NCI-H345 (cell line): ENCODE results near the gene UBE2E2.

ENCODE experiments used
- DNase-seq: peaks from one replicate; lab custom pipeline; 2025; lab: John Stamatoyannopoulos, UW

Gene UBE2E2

DNA sequence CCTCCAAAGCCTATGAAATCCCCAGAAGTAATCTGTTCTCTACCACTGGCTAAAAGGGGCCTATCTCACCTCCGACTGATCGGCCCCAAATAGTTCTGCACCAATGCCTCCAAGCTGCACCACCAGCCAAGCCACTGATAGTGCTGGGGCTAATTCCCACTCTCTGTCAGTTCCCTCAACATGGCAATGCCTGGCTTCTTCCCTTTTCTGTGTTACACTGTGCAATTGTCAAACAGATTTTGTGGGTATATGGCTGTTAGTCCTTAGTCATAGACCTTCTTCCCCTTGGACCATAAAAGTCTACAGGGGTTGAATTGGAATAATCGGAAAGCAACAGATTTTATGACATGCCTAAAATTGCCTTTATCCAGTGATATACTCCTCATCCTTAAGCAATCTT, 9.3 kb upstream of the UBE2E2 start:
- DNase-seq: no peak

GRCh38 chr3:23198801-23199200, 4.3 kb upstream of the UBE2E2 start:
- no peak for DNase-seq

DNA sequence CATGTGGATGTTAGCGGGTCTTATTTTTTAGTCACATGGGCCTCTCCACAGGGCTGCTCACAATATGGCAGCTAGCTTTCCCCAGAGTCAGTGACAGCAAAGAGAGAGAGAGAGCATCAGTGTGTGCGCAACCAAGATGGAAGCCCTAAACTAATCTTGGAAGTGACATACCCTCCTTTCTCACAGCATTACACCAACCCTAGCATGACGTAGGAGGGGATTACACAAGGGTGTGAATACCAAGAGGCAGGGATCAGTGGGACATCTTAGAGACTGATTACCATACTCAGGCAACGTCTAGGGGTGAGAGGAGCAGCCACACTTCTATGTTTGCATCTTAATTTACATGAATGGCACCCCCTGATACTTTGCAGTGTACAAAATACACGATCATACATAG, 3.5 kb upstream of the UBE2E2 start:
- DNase-seq: no peak

- DNase-seq: no peak
Observed at GRCh38 chr3:23201154-23201838, 1.8 kb upstream of the UBE2E2 start.

- no peak for DNase-seq
Observed at GRCh38 chr3:23202203-23202920, 765 bp upstream of the UBE2E2 start.

GRCh38 chr3:23203708-23204330, 692 bp downstream of the UBE2E2 start:
- DNase-seq: no peak

DNA sequence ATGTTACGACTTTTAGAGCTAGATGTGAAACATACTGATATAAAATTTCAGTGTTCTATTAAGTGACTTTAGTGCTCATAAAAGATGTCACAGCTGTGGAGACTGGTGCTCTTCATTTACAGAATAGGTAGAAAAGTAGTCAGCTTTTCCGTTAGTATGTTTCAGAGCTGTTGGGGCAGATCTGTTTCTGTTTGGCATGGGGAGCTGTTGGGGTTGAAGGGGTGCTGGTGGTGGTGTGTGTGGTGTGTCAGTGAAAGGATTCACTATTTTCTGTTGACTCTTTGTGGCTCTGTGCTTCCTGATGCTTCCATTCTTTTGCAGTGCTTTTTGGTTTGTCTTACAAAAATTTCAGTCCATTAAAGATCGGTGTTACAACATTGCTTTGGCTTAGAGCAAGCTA, 3.2 kb downstream of the UBE2E2 start:
- no peak for DNase-seq

DNA sequence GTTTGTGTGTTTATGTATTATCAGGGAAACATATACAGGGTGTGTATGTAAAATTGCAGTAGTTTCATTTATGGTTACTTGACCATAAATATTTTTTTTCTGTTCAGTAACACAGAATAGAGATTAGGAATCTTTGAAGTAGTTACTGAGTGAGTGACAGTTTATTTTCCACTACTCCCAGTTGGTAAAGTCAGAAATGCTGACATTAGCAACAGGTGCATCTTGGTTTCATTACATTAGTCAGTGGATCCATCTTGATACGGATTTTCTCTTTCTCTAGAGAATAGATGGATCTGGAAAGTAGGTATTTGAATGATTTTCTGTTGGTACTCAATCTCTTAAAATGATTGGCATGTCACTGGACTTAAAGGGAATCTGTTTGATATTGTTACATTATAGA, 6.0 kb downstream of the UBE2E2 start:
- no peak for DNase-seq

DNA sequence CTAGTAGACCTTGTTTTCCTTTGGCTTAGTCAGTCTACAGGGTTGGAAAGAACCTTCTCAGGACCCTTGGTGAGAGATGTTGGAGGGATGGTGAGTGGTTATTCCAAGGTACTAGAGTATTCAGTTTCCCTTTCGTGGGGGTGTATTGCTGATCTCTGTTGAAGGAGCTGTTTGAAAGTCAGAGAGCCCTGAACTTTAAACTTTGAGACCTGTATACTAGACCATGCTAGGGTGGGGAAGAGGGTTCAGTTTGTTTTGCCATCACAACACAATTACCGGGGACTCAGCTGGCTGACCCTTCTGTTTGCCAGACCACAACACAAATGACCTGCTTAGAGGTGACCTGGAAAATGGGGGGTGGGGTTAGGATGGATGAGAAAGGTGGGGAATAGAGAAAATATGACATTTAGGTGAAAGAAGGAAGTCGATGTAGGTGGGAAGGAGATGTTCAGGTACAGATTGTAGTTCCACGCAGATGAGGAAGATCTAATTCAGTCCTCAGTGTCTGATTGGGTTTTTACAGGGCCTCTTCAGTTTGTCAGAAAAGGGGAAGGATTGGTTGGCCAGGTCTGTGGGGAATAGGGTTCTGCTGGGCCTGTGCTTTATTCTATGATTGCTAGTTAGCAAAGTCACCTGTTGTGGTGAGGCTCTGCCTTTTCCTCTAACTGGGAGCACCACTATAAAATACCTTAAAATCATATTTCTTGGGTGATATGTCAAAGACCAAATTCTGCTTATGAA, 6.8 kb downstream of the UBE2E2 start:
- DNase-seq: no peak

DNA sequence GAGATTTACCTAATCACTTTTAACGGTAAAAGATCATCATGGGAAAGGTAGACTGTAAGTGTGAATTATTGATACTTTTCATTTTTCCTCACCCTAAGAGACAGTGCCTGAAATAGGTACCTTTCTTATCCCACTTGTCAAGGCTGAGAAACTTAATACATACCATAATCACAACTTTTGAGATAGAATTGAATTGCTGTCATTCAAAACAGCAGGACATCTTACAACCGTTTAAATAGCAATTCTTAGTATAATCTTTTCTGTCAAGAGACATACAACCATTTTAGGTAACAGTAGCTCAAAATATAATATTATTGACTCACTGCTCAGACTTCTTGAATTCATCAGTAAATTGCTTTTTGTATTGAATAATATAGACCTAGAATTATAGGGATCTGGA, 10.7 kb downstream of the UBE2E2 start:
- DNase-seq: no peak

DNA sequence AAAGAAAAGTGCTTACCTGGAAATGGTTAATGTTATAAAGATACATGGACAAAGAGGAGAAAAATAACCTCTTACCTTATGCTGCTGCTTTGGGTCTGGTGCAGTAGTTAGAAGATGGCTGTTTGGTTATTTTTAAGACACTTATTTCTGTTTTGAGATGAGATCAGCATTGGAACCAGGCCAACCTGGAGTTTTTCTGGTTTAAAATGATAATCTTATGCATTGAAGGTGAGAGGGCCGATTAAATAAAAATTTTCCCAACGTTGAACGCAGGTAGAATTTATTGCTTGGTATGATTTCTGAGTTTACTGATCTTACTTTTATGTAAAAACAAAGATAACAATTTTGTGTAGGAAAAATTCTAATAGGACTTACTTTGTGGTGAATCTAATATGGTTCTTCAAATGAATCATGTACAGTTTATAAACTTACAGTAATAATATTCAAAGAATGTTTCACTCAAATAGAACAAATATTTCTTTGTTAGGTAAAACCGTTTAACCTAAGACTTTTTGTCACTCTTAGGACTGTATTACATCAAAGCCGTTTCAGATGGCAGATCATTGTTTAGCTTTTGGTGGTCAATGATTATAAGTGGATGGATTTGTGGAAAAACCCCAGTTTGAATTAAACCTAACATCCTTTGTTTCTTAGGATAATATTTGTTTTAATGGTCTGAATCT, 14.9 kb downstream of the UBE2E2 start:
- no peak for DNase-seq

GRCh38 chr3:23219117-23219516, 16.0 kb downstream of the UBE2E2 start:
- no peak for DNase-seq

- no peak for DNase-seq
Observed at GRCh38 chr3:23219552-23219951, 16.4 kb downstream of the UBE2E2 start.

DNA sequence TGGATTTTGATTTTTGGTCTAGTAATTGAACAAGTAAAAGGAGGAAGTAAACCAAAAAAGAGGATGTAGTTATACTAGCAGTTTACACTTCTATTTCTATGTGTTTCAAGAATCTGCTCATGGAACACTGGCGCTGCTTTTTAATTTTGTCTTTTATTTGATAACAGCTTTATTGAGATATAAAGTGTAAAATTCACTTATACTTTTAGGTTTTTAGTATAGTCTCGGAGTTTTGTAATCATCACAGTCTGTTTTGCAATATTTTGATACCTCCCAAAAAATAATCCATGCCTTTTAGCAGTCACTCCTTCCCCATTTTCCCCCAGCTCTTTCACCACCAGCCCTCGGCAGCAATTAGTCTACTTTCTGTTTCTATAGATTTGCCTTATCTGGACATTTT, 18.0 kb downstream of the UBE2E2 start:
- no peak for DNase-seq

DNA sequence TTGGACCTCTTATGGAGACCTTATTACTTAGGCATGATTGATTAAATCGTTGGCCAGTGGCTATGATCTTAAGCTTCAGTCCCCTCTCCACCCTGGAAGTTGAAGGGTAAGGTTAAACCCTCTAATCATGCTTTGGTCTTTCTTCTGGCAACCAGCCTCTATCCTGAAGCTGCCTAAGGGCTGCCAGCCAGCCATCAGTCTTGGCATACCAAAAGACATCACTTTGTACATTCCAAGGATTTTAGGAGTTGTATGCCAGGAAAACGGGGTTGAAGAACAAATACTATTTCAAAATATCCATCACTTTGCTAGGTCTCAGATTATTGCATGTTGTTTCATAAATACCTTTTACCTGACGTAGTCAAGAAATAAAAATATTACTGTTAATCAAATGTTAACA, 28.9 kb downstream of the UBE2E2 start:
- no peak for DNase-seq

- DNase-seq: no peak
Observed at GRCh38 chr3:23232854-23233253, 29.7 kb downstream of the UBE2E2 start.

- no peak for DNase-seq
Observed at GRCh38 chr3:23235264-23235663, 32.1 kb downstream of the UBE2E2 start.

GRCh38 chr3:23236890-23237289, 33.8 kb downstream of the UBE2E2 start:
- DNase-seq: no peak

DNA sequence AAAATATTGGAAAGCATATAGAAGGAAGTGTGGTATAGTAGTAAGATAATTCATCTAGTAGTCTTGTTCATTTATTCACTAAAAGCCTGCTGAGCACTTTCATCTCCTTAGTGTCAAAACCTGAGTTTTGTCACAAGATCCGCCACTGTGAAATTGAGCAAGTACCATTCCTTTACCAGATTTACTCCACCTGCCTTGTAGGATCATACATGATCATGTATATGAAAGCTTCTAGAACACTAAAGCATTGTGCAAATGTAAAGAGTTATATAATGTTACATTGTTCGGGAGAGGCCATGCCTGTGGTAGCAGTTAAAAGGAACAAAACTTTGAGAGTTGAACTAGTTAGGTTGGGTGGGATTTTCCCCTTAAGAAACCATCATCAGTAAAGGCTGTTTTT, 35.0 kb downstream of the UBE2E2 start:
- DNase-seq: no peak

GRCh38 chr3:23238578-23238977, 35.5 kb downstream of the UBE2E2 start:
- no peak for DNase-seq

DNA sequence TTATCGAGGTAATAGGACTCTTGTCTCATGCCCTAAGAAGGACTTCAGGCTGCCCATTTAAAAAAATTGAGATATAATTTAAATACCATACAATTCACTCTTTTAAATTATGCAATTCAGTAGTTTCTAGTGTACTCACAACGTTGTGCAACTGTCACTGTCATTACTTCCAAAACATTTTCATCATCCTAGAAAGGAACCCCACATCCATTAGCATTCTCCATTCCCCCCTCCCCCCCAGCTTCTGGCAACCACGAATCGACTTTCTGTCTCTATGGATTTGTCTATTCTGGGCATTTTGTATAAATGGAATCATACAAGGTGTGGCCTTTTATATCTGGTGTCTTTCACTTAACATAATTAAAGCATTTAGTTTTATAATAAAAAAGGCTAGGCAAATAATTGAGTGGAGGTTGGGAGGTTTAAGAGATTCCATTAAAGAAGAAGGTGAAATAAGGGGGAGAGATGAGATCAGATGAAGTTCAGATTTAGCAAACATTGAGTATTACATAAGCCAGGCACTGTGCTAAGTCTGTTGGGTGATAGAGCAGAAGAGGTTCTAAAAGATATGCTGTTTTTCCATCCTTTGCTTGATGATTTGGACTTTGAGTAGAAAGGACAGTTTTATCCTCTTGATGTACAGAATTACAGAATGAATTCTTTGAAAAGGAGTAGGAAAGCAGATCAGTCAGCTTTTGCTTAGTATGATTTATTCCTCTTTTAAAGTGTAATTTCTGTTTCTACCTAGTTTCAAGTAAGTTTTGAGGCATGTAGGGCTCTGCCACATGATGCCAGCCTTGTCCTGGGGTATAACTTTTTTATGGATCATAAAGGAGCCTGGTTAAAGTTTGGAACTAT, 36.3 kb downstream of the UBE2E2 start:
- DNase-seq: no peak
